Measurements from ENCODE around the gene TNFRSF11A.

DNA sequence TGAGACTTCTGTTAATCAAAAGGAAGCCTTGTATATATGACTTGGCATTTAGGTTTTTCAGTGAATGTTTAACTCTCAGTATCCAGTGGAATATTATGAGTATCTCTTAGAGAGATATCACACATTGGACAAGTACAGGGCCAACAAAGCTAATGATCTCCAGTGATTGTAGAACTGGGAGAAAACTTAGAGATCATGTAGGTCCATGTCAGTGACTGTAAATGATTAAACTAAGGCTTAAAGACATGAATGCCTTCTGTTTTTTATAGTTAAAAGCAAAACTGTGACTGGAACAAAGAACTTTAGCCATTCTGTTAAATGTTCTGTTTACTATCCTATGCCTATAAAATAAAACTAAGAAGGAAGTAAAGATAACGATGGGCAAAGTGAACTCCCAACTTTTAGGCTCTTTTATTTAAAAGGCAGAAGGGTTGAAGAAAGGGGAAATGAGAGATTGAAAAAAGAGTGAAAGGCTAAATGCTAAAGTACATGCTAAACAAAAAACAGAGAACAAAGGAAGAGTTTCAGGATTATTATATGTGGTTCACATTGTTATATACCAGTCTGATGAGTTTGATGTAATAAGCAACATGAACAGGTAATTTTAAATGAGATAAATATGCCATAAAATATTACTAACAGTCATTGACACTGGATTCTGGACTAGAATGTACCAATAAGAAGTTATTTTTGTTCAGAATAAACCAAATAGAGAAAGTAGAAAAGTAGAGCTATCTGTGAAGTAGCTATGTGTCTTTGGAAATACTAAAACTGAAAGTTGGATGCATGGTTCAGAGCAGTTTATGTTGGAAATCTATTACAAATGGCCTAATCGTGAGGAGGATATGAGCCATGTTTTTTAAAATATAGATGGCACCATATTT, 37.1 kb upstream of the TNFRSF11A start:
- TF ChIP-seq, protein P1, sequence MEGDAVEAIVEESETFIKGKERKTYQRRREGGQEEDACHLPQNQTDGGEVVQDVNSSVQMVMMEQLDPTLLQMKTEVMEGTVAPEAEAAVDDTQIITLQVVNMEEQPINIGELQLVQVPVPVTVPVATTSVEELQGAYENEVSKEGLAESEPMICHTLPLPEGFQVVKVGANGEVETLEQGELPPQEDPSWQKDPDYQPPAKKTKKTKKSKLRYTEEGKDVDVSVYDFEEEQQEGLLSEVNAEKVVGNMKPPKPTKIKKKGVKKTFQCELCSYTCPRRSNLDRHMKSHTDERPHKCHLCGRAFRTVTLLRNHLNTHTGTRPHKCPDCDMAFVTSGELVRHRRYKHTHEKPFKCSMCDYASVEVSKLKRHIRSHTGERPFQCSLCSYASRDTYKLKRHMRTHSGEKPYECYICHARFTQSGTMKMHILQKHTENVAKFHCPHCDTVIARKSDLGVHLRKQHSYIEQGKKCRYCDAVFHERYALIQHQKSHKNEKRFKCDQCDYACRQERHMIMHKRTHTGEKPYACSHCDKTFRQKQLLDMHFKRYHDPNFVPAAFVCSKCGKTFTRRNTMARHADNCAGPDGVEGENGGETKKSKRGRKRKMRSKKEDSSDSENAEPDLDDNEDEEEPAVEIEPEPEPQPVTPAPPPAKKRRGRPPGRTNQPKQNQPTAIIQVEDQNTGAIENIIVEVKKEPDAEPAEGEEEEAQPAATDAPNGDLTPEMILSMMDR (IDR thresholded peaks at IDR 0.05) = no peak
- TF ChIP-seq EZH2 (IDR thresholded peaks at IDR 0.05; ENCODE audit: borderline replicate concordance, insufficient read depth, low read depth, low read length, poor library complexity, severe bottlenecking) = no peak

Data from B cell (primary cell).